HG02870 (cell line): ENCODE measurements around the gene CTXN1.
A peak's percentile ranks its signal among the peaks of the same experiment; 100 is the strongest.
"Not testable (repeated sequence)": the region's sequence is repeated elsewhere in the genome, so short reads cannot be mapped to it uniquely, and the experiment has no call there.

Experiments
- ATAC-seq: cut with Tn5 transposase; IDR thresholded peaks from one replicate; pipeline ENCODE4 v1.9.1; 2021; ENCODE audit warnings: mild to moderate bottlenecking, moderate library complexity; ENCODE audit not compliant: unreplicated experiment

CTXN1 gene

GRCh38 chr19:7947939-7948338 lies 22.0 kb upstream of the CTXN1 start:
- no peak for ATAC-seq

GRCh38 chr19:7944177-7944761 lies 18.3 kb upstream of the CTXN1 start:
- ATAC-seq, result no peak

- peak; percentile 95 for ATAC-seq
Measured at GRCh38 chr19:7943444-7944176, 17.7 kb upstream of the CTXN1 start, which contains the start of gene TIMM44. Gene TIMM44 (minus strand): TSS chr19:7943666. CDS start chr19:7943651, 15 bp downstream.

GRCh38 chr19:7942981-7943443 lies 17.1 kb upstream of the CTXN1 start:
- ATAC-seq, result no peak

- ATAC-seq, result no peak
Measured at GRCh38 chr19:7941895-7942596, 16.1 kb upstream of the CTXN1 start.

GRCh38 chr19:7940841-7941240 lies 14.9 kb upstream of the CTXN1 start:
- no peak for ATAC-seq

GRCh38 chr19:7934766-7935165 lies 8.8 kb upstream of the CTXN1 start:
- no peak for ATAC-seq

- no peak for ATAC-seq
Measured at GRCh38 chr19:7933828-7934725, 8.1 kb upstream of the CTXN1 start.

- no peak for ATAC-seq
Measured at GRCh38 chr19:7933411-7933810, 7.5 kb upstream of the CTXN1 start.

- no peak for ATAC-seq
Measured at GRCh38 chr19:7932930-7933300, 7.0 kb upstream of the CTXN1 start.

- no peak for ATAC-seq
Measured at GRCh38 chr19:7932276-7932929, 6.5 kb upstream of the CTXN1 start.

- no peak for ATAC-seq
Measured at GRCh38 chr19:7931221-7932061, 5.5 kb upstream of the CTXN1 start.

- no peak for ATAC-seq
Measured at GRCh38 chr19:7930765-7931164, 4.8 kb upstream of the CTXN1 start.

- not testable (repeated sequence) for ATAC-seq
Measured at GRCh38 chr19:7930030-7930429, 4.1 kb upstream of the CTXN1 start.

GRCh38 chr19:7928741-7929701 lies 3.1 kb upstream of the CTXN1 start:
- no peak for ATAC-seq

- ATAC-seq, result no peak
Measured at GRCh38 chr19:7928334-7928706, 2.4 kb upstream of the CTXN1 start.

GRCh38 chr19:7927605-7928333 lies 1.8 kb upstream of the CTXN1 start:
- ATAC-seq, result no peak
